WERI-Rb-1 (cell line): ENCODE measurements around the gene TBX6.
"Not testable (repeated sequence)": the region's sequence is repeated elsewhere in the genome, so short reads cannot be mapped to it uniquely, and the experiment has no call there.

Experiments used
- DNase-seq: peaks from one replicate; pipeline ENCODE4 v3.0.0-alpha.2; 2020
- H3K27ac ChIP-seq: fragments of 250-450 bp; sonication (Bioruptor Pico); 2 replicates; pipeline ENCODE4 v1.5.1; 2020; ENCODE audit warnings: mild to moderate bottlenecking, moderate library complexity
- H3K27me3 ChIP-seq: fragments of 250-450 bp; sonication (Bioruptor Pico); 2 replicates; pipeline ENCODE4 v1.5.1; 2021; ENCODE audit warnings: mild to moderate bottlenecking, low read depth, moderate library complexity; ENCODE audit not compliant: insufficient read depth, severe bottlenecking
- H3K36me3 ChIP-seq: fragments of 250-450 bp; sonication (Bioruptor Pico); 2 replicates; pipeline ENCODE4 v1.5.1; 2020; ENCODE audit warnings: mild to moderate bottlenecking, moderate library complexity
- H3K4me3 ChIP-seq: 2 replicates; pipeline ENCODE4 v1.5.1; 2011; ENCODE audit warnings: low read depth, mild to moderate bottlenecking, control low read depth, low read length
- H3K9me3 ChIP-seq: fragments of 250-450 bp; sonication (Bioruptor Pico); 2 replicates; pipeline ENCODE4 v1.5.1; 2021; ENCODE audit warnings: mild to moderate bottlenecking, moderate library complexity; ENCODE audit not compliant: severe bottlenecking
- CTCF ChIP-seq: IDR thresholded peaks from 2 replicates; pipeline ENCODE4 v1.5.1; 2011; ENCODE audit warnings: low read depth, mild to moderate bottlenecking, control low read depth, inconsistent platforms, low read length

The TBX6 gene

GRCh38 chr16:30041841-30042240 lies 49.9 kb downstream of the TBX6 start:
- no peak overlapping the region for H3K27ac ChIP-seq
- TF ChIP-seq CTCF: 0 out of 2 replicates have a peak, but pooled peaks have one; percentile 28
- H3K4me3 ChIP-seq: no peak overlapping the region
- DNase-seq: no peak
- no peaks in the 10 kb centered on the region for H3K9me3 ChIP-seq
- H3K36me3 ChIP-seq: no peaks in the 10 kb centered on the region
- H3K27me3 ChIP-seq: no peaks in the 10 kb centered on the region

GRCh38 chr16:30040690-30041089 lies 51.0 kb downstream of the TBX6 start:
- DNase-seq, H3K4me3 ChIP-seq, H3K9me3 ChIP-seq, H3K27ac ChIP-seq, H3K36me3 ChIP-seq, H3K27me3 ChIP-seq: not testable (repeated sequence)

- Histone ChIP-seq H3K27ac (no peak overlapping the region), H3K4me3 (no peak overlapping the region), H3K36me3 (no peaks in the 10 kb centered on the region), H3K9me3 (no peaks in the 10 kb centered on the region), H3K27me3 (no peaks in the 10 kb centered on the region)
- TF ChIP-seq CTCF: no peak
- DNase-seq: no peak
Measured at GRCh38 chr16:30040221-30040620, 51.5 kb downstream of the TBX6 start.
